Psoas muscle (tissue), 8 donors: ENCODE results near the gene ZNF496. TPM values are rescaled to one million over a fixed set of nuclear protein-coding genes. Genes with fewer than 3 reads are reported as not detected.
"Not testable (repeated sequence)": the region's sequence is repeated elsewhere in the genome, so short reads cannot be mapped to it uniquely, and the experiment has no call there.

ENCODE experiments used
- ATAC-seq, 4 donors: fragments of 200-7000 bp; cut with Tn5 transposase; one replicate each; pipeline ENCODE4 v1.9.1; 2020; ENCODE audit warnings: moderate library complexity in 3 of 4, mild to moderate bottlenecking in 2 of 4
- DNase-seq, 2 donors: peaks; one replicate each; pipeline ENCODE4 v3.0.0-alpha.2; 2020
- H3K27ac ChIP-seq: fragments of 200-600 bp; one replicate; pipeline ENCODE4 v1.8.0; 2022
- H3K27me3 ChIP-seq, 3 donors: fragments of 200-600 bp in 1 of 3; one replicate each; pipeline versions ENCODE4 v1.6.1 to v1.8.0; 2013 to 2022; ENCODE audit warnings: low read length in 2 of 3, mild to moderate bottlenecking in 2 of 3, moderate library complexity in 1 of 3; ENCODE audit not compliant: insufficient read depth in 3 of 3
- H3K36me3 ChIP-seq, 2 donors: fragments of 200-600 bp in 1 of 2; one replicate each; pipeline versions ENCODE4 v1.6.1 to v1.8.0; 2013 to 2022; ENCODE audit warnings: low read depth in 1 of 2, mild to moderate bottlenecking in 1 of 2, moderate library complexity in 1 of 2; ENCODE audit not compliant: insufficient read depth in 1 of 2
- H3K4me1 ChIP-seq: fragments of 200-600 bp; one replicate; pipeline ENCODE4 v1.8.0; 2022
- H3K4me3 ChIP-seq: fragments of 200-600 bp; one replicate; pipeline ENCODE4 v1.8.0; 2022; ENCODE audit warnings: mild to moderate bottlenecking
- H3K9me3 ChIP-seq: fragments of 200-600 bp; one replicate; pipeline ENCODE4 v1.8.0; 2022
- CTCF ChIP-seq: fragments of 200-600 bp; IDR thresholded peaks from one replicate; pipeline ENCODE4 v1.8.0; 2022; ENCODE audit warnings: antibody characterized with exemption
- WGBS, 3 donors: extraction: QIAGEN DNeasy Blood & Tissue Kit; methylation state at CpG; one replicate each; pipeline versions ENCODE4 v1.1.6 to v1.1.7; 2013; 5-methylcytosine and 5-hydroxymethylcytosine counted together
- intact Hi-C, 2 donors: fragments of 100-400 bp; cut with DNase I; formaldehyde crosslinking; loops; one replicate each; pipeline versions ENCODE4 v1.11.0 to v1.14.2; 2022
- polyA plus RNA-seq, 3 donors: library from polyadenylated mRNA; stranded (reverse); fragments of 200-250 nt; gene quantifications; one replicate each; pipeline ENCODE4 v1.2.3, GENCODE V29; 2013
- total RNA-seq, 4 donors: library from RNA; stranded (reverse); fragmentation: NEBNext Ultra II Directional in 2 of 4; extraction: Animal tissue kit (Norgen Biotek cat#: 25700) in 2 of 4; gene quantifications; one replicate each; pipeline versions ENCODE4 v1.2.1 to v1.2.4, GENCODE V29; 2021 to 2023
- donor health status: healthy with polysubstance abuse.
- donor health status: DM: no; HTN: no; CAD: no; lungs with moderate emphysema.
- donor health status: Bipolar disorder and iron deficiency.
- donor health status: healthy.
- donor health status: DM: yes; HTN: yes; CAD: no.
- donor health status: DM: no; HTN: no; CAD: no.
- donor health status: DM: no; HTN: no; CAD: no.
- donor health status: DM: yes; HTN: yes; CAD: no.

ZNF496 gene
- total and polyA plus RNA-seq, 7 donors, result 4.3 to 24.2 (median 19.5) TPM

GRCh38 chr1:247268390-247269045 is 63.1 kb downstream of the ZNF496 start:
- H3K36me3 ChIP-seq, result no peaks in the 10 kb centered on the region
- intact Hi-C loops, result no loop called here
- H3K27ac ChIP-seq, result no peak overlapping the region
- no peak overlapping the region for H3K4me3 ChIP-seq
- H3K27me3 ChIP-seq, result no peaks in the 10 kb centered on the region
- WGBS, 3 donors, result 77 to 84% (median 80%) methylated on average over 2 of the region's 2 CpGs
- DNase-seq (no peak), ATAC-seq (no peak)
- H3K4me1 ChIP-seq, result peaks cover 2% of the 10 kb centered on the region
- peaks cover 3% of the 10 kb centered on the region for H3K9me3 ChIP-seq
- TF ChIP-seq CTCF, result no peak

GRCh38 chr1:247266053-247266452 is 65.6 kb downstream of the ZNF496 start:
- ATAC-seq, result no peak
- WGBS, 3 donors, result 82 to 87% (median 83%) methylated on average over 5 of the region's 5 CpGs
- no peaks in the 10 kb centered on the region for H3K4me1 ChIP-seq
- peaks cover 3% of the 10 kb centered on the region for H3K9me3 ChIP-seq
- no peak for DNase-seq
- TF ChIP-seq CTCF, result no peak
- H3K27ac ChIP-seq, result no peak overlapping the region
- no peaks in the 10 kb centered on the region for H3K27me3 ChIP-seq
- H3K36me3 ChIP-seq, result no peaks in the 10 kb centered on the region
- H3K4me3 ChIP-seq, result no peak overlapping the region
- intact Hi-C loops, result no loop called here

GRCh38 chr1:247255772-247256171 is 75.9 kb downstream of the ZNF496 start, which contains the start of gene VN1R5:
Gene VN1R5 (plus strand): TSS chr1:247256072.
- ATAC-seq, H3K4me1 ChIP-seq, intact Hi-C loops, DNase-seq, H3K9me3 ChIP-seq, H3K36me3 ChIP-seq, H3K27me3 ChIP-seq, H3K27ac ChIP-seq, H3K4me3 ChIP-seq: not testable (repeated sequence)
- WGBS, 3 donors, result 68 to 82% (median 75%) methylated on average over 1 of the region's 1 CpG

GRCh38 chr1:247247568-247247967 is 84.1 kb downstream of the ZNF496 start:
- intact Hi-C loops, result no loop called here
- no peak for TF ChIP-seq CTCF
- Histone ChIP-seq H3K27me3 (no peaks in the 10 kb centered on the region), H3K4me1 (no peaks in the 10 kb centered on the region), H3K36me3 (no peaks in the 10 kb centered on the region), H3K4me3 (no peak overlapping the region), H3K27ac (no peak overlapping the region), H3K9me3 (peaks cover 18% of the 10 kb centered on the region)
- DNase-seq (no peak), ATAC-seq (no peak)
- WGBS, 3 donors, result 96 to 97% (median 97%) methylated on average over 1 of the region's 1 CpG

Other genes with a start within 250 kb of the ZNF496 start
- 1 to 10 TPM; 1.3 to 3.0 (median 2.6) TPM for gene ZNF669, start 227.5 kb downstream of the ZNF496 start, total RNA-seq
- gene ZNF669, start 227.5 kb downstream of the ZNF496 start, polyA plus RNA-seq, result 1 to 10 TPM; 2.5 to 3.7 (median 2.7) TPM
- 10 to 100 TPM in 1 of 4 donors, 1 to 10 TPM in 3; 6.8 to 10.9 (median 9.1) TPM for gene ZNF124, start 159.8 kb downstream of the ZNF496 start, total RNA-seq
- gene ZNF124, start 159.8 kb downstream of the ZNF496 start, polyA plus RNA-seq, result 1 to 10 TPM; 1.1 to 3.8 (median 1.4) TPM
- not detected for gene VN1R5, start 75.8 kb downstream of the ZNF496 start, total RNA-seq
- gene VN1R5, start 75.8 kb downstream of the ZNF496 start, polyA plus RNA-seq, result not detected
- gene NLRP3, start 84.3 kb upstream of the ZNF496 start, total RNA-seq, result under 1 TPM; 0.27 to 0.98 (median 0.55) TPM
- under 1 TPM; 0.07 to 0.22 (median 0.16) TPM for gene NLRP3, start 84.3 kb upstream of the ZNF496 start, polyA plus RNA-seq
- gene OR2B11, start 126.2 kb upstream of the ZNF496 start, total RNA-seq, result not detected
- not detected for gene OR2B11, start 126.2 kb upstream of the ZNF496 start, polyA plus RNA-seq
- not detected for gene OR2C3, start 204.6 kb upstream of the ZNF496 start, total RNA-seq
- gene OR2C3, start 204.6 kb upstream of the ZNF496 start, polyA plus RNA-seq, result under 1 TPM in 2 of 3 donors, not detected in 1; 0.01 TPM
- gene GCSAML, start 217.3 kb upstream of the ZNF496 start, total RNA-seq, result under 1 TPM in 3 of 4 donors, not detected in 1; 0.19 to 0.36 (median 0.23) TPM
- under 1 TPM in 1 of 3 donors, not detected in 2; 0.01 TPM for gene GCSAML, start 217.3 kb upstream of the ZNF496 start, polyA plus RNA-seq